Neural cell (in vitro differentiated cells): ENCODE measurements around the gene RNF144B. TPM values are rescaled to one million over a fixed set of nuclear protein-coding genes. Genes with fewer than 3 reads are reported as not detected.

Experiments
- H2AFZ ChIP-seq: fragments of 200-600, 300-800 bp; sonication (generic), shearing (Covaris generic); 2 replicates; pipeline ENCODE4 v1.6.0; 2014; ENCODE audit warnings: low read depth, mild to moderate bottlenecking, antibody characterized with exemption, low read length, moderate library complexity
- H3F3A ChIP-seq: fragments of 200-600 bp; shearing (Covaris generic); 2 replicates; pipeline ENCODE4 v1.6.1; 2016; ENCODE audit warnings: mild to moderate bottlenecking, moderate library complexity, mixed read lengths, antibody characterized with exemption, low read length; ENCODE audit not compliant: insufficient read depth, poor library complexity, severe bottlenecking
- H3K27ac ChIP-seq: fragments of 200-600, 300-800 bp; sonication (generic), shearing (Covaris generic); 2 replicates; pipeline ENCODE4 v1.5.1; 2014; ENCODE audit warnings: mild to moderate bottlenecking, low read length, moderate library complexity
- H3K27me3 ChIP-seq: fragments of 300-800, 200-600 bp; sonication (generic), shearing (Covaris generic); 2 replicates; pipeline ENCODE4 v1.6.0; 2014; ENCODE audit warnings: mild to moderate bottlenecking, low read depth, low read length, moderate library complexity; ENCODE audit not compliant: insufficient read depth
- H3K36me3 ChIP-seq: fragments of 300-800, 200-600 bp; sonication (generic), shearing (Covaris generic); 2 replicates; pipeline ENCODE4 v1.5.1; 2014; ENCODE audit warnings: mild to moderate bottlenecking, antibody characterized with exemption, low read length, moderate library complexity; ENCODE audit not compliant: insufficient read depth
- H3K4me2 ChIP-seq: fragments of 300-800, 200-600 bp; sonication (generic), shearing (Covaris generic); 2 replicates; pipeline ENCODE4 v1.6.0; 2014; ENCODE audit warnings: mild to moderate bottlenecking, low read length
- H3K4me3 ChIP-seq: fragments of 300-800, 200-600 bp; sonication (generic), shearing (Covaris generic); 2 replicates; pipeline ENCODE4 v1.5.1; 2014; ENCODE audit warnings: mild to moderate bottlenecking, low read length, moderate library complexity
- H3K79me2 ChIP-seq: fragments of 200-600 bp; shearing (Covaris generic); replicated peaks from 2 replicates; pipeline ENCODE4 v1.6.0; 2014; ENCODE audit warnings: mild to moderate bottlenecking, low read length, moderate library complexity; ENCODE audit not compliant: insufficient read depth
- H3K9ac ChIP-seq: fragments of 300-800, 200-600 bp; sonication (generic), shearing (Covaris generic); 2 replicates; pipeline ENCODE4 v1.6.1; 2016; ENCODE audit warnings: mild to moderate bottlenecking, low read length, mixed read lengths
- H3K9me2 ChIP-seq: fragments of 200-600 bp; shearing (Covaris generic); 2 replicates; pipeline ENCODE4 v1.6.1; 2016; ENCODE audit warnings: mild to moderate bottlenecking, low read length, mixed read lengths; ENCODE audit not compliant: insufficient read depth
- H3K9me3 ChIP-seq: fragments of 200-600, 300-800 bp; sonication (generic), shearing (Covaris generic); 2 replicates; pipeline ENCODE4 v1.6.1; 2016; ENCODE audit warnings: mild to moderate bottlenecking, mixed run types, low read length, moderate library complexity, mixed read lengths
- H4K20me1 ChIP-seq: fragments of 200-600 bp; shearing (Covaris generic); 2 replicates; pipeline ENCODE4 v1.6.1; 2016; ENCODE audit warnings: mild to moderate bottlenecking, mixed run types; ENCODE audit not compliant: insufficient read depth
- CTCF ChIP-seq: fragments of 450-650 bp; IDR thresholded peaks from 2 replicates; pipeline ENCODE4 v1.5.1; 2014; ENCODE audit warnings: antibody characterized with exemption, mild to moderate bottlenecking, moderate library complexity; ENCODE audit not compliant: poor library complexity, severe bottlenecking
- EP300 ChIP-seq: fragments of 450-650 bp; conservative IDR thresholded peaks from 2 replicates; pipeline ENCODE4 v1.6.1; 2014; ENCODE audit warnings: antibody characterized with exemption, mild to moderate bottlenecking, moderate library complexity; ENCODE audit not compliant: poor library complexity, severe bottlenecking
- EZH2 ChIP-seq: fragments of 200-600, 300-800 bp; shearing (Covaris generic), sonication (generic); IDR thresholded peaks from 2 replicates; pipeline ENCODE4 v1.6.1; 2014; ENCODE audit warnings: antibody characterized with exemption, low read length, borderline replicate concordance, mild to moderate bottlenecking; ENCODE audit not compliant: insufficient read depth, poor library complexity, severe bottlenecking
- MXI1 ChIP-seq: fragments of 450-650 bp; conservative IDR thresholded peaks from 2 replicates; pipeline ENCODE4 v1.6.1; 2014; ENCODE audit warnings: antibody characterized with exemption, mild to moderate bottlenecking; ENCODE audit not compliant: poor library complexity, severe bottlenecking
- POLR2AphosphoS5 ChIP-seq: IDR thresholded peaks from 2 replicates; pipeline ENCODE4 v1.6.1; 2012
- RAD21 ChIP-seq: fragments of 450-650 bp; conservative IDR thresholded peaks from 2 replicates; pipeline ENCODE4 v1.6.1; 2014; ENCODE audit warnings: antibody characterized with exemption, mild to moderate bottlenecking, moderate library complexity
- REST ChIP-seq: IDR thresholded peaks from 2 replicates; pipeline ENCODE4 v1.6.1; 2012; ENCODE audit warnings: borderline replicate concordance
- SMC3 ChIP-seq: fragments of 450-650 bp; conservative IDR thresholded peaks from 2 replicates; pipeline ENCODE4 v1.6.1; 2014; ENCODE audit warnings: antibody characterized with exemption, mild to moderate bottlenecking, moderate library complexity; ENCODE audit not compliant: poor library complexity
- TAF1 ChIP-seq: IDR thresholded peaks from 2 replicates; pipeline ENCODE4 v1.6.1; 2012; ENCODE audit warnings: low read depth
- polyA plus RNA-seq: library from polyadenylated mRNA; depleted of rRNA; stranded (reverse); fragments of >200 nt; gene quantifications from 2 replicates; pipeline ENCODE4 v1.2.3, GENCODE V29; 2014

RNF144B gene
- polyA plus RNA-seq, 1 donor from 2014 or later, result 0.15 TPM

DNA sequence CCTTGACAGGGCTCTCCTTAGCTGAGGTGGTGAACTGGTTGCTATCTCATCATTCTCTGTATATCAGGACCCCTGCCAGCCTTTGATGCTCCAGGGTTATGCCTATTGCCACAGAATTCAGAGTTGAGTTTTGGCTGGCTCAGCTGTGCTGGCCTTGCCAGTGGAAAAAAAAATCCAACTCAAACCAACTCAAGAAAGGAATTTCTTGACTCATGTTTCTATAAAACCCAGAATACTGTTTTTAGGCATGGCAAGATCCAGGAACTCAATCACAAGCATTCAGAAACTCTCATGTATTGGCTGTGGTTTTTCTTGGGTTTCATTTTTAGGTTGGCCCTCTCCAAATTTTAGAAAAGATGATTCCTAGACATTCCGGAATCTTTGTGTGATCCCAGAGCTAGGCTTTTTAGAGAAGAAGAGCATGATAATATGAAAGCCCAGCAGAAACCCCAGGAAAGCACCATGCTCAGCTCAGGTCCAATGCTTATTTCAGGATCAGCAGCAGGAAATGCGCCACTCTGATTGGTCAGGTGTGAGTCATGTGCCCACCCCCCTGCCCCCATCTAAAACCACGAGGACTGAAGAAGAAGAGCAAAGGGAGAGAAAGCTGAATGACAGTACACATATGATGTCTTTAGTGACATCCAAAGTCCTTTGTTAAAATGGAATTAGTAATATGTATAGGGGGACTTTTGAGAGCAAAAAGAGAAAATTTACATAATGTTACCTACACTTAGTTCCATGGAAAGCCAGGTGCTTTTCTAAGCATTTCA lies 122.9 kb downstream of the RNF144B start:
- no peak overlapping the region for H3K4me2 ChIP-seq
- no peaks in the 10 kb centered on the region for H3K36me3 ChIP-seq
- no peak overlapping the region for H2AFZ ChIP-seq
- H4K20me1 ChIP-seq, result no peaks in the 10 kb centered on the region
- H3F3A ChIP-seq, result no peaks in the 10 kb centered on the region
- no peaks in the 10 kb centered on the region for H3K79me2 ChIP-seq
- no peaks in the 10 kb centered on the region for H3K9me2 ChIP-seq
- no peak overlapping the region for H3K4me3 ChIP-seq
- H3K9me3 ChIP-seq, result no peaks in the 10 kb centered on the region
- TF ChIP-seq MXI1, result no peak
- TF ChIP-seq SMC3, result no peak
- no peak for TF ChIP-seq REST
- no peak for TF ChIP-seq TAF1
- no peak for TF ChIP-seq POLR2AphosphoS5
- TF ChIP-seq RAD21, result no peak
- TF ChIP-seq EZH2, result no peak
- H3K27ac ChIP-seq, result no peak overlapping the region
- no peak overlapping the region for H3K9ac ChIP-seq
- H3K27me3 ChIP-seq, result no peaks in the 10 kb centered on the region

- Histone ChIP-seq H3K27me3 (no peaks in the 10 kb centered on the region), H3K9me2 (no peaks in the 10 kb centered on the region), H4K20me1 (no peaks in the 10 kb centered on the region), H2AFZ (no peak overlapping the region), H3K4me3 (no peak overlapping the region), H3K36me3 (no peaks in the 10 kb centered on the region), H3K79me2 (no peaks in the 10 kb centered on the region), H3K4me2 (no peak overlapping the region), H3K9ac (no peak overlapping the region), H3K27ac (no peak overlapping the region), H3K9me3 (no peaks in the 10 kb centered on the region), H3F3A (no peaks in the 10 kb centered on the region)
- no peak for TF ChIP-seq POLR2AphosphoS5
Measured at GRCh38 chr6:18510644-18511033, 123.5 kb downstream of the RNF144B start.

GRCh38 chr6:18511211-18511610 lies 124.1 kb downstream of the RNF144B start:
- no peak overlapping the region for H3K9ac ChIP-seq
- no peaks in the 10 kb centered on the region for H3K27me3 ChIP-seq
- TF ChIP-seq REST (no peak), EP300 (no peak), EZH2 (no peak), RAD21 (no peak), CTCF (no peak), SMC3 (no peak), MXI1 (no peak), TAF1 (no peak), POLR2AphosphoS5 (no peak)
- no peaks in the 10 kb centered on the region for H3K9me3 ChIP-seq
- H4K20me1 ChIP-seq, result no peaks in the 10 kb centered on the region
- no peak overlapping the region for H3K4me3 ChIP-seq
- no peaks in the 10 kb centered on the region for H3K36me3 ChIP-seq
- H2AFZ ChIP-seq, result no peak overlapping the region
- H3K4me2 ChIP-seq, result no peak overlapping the region
- no peaks in the 10 kb centered on the region for H3K79me2 ChIP-seq
- no peak overlapping the region for H3K27ac ChIP-seq
- H3K9me2 ChIP-seq, result no peaks in the 10 kb centered on the region
- no peaks in the 10 kb centered on the region for H3F3A ChIP-seq
